GM23338 (cell line): ENCODE data around the gene ATP10B. TPM values are rescaled to one million over a fixed set of nuclear protein-coding genes. Genes with fewer than 3 reads are reported as not detected.

Experiments used
- ATAC-seq: fragments of 200-7000 bp; cut with Tn5 transposase; 3 replicates; pipeline ENCODE4 v1.9.1; 2020
- DNase-seq: peaks from one replicate; pipeline ENCODE4 v3.0.0-alpha.2; 2015; ENCODE audit warnings: low spot score
- H2AFZ ChIP-seq: fragments of 200-600 bp; sonication (generic); 2 replicates; pipeline ENCODE4 v1.8.0; 2016; ENCODE audit warnings: antibody characterized with exemption, mild to moderate bottlenecking, moderate library complexity
- H3F3A ChIP-seq: fragments of 200-600 bp; sonication (generic); replicated peaks from 2 replicates; pipeline ENCODE4 v1.8.0; 2017; ENCODE audit warnings: antibody characterized with exemption, mixed run types, low read depth
- H3K27ac ChIP-seq: fragments of 200-600 bp; sonication (generic); 2 replicates; pipeline ENCODE4 v1.6.1; 2016; ENCODE audit warnings: low read depth
- H3K27me3 ChIP-seq: fragments of 200-600 bp; sonication (generic); 2 replicates; pipeline ENCODE4 v1.8.0; 2016; ENCODE audit warnings: mild to moderate bottlenecking, mixed run types, moderate library complexity; ENCODE audit not compliant: insufficient read depth
- H3K36me3 ChIP-seq: fragments of 200-600 bp; sonication (generic); 2 replicates; pipeline ENCODE4 v1.8.0; 2016; ENCODE audit warnings: mild to moderate bottlenecking; ENCODE audit not compliant: insufficient read depth
- H3K4me1 ChIP-seq: fragments of 200-600 bp; sonication (generic); 2 replicates; pipeline ENCODE4 v1.8.0; 2016; ENCODE audit warnings: mild to moderate bottlenecking, moderate library complexity; ENCODE audit not compliant: insufficient read depth
- H3K4me2 ChIP-seq: fragments of 200-600 bp; sonication (generic); 2 replicates; pipeline ENCODE4 v1.7.1; 2017; ENCODE audit warnings: mixed run types
- H3K4me3 ChIP-seq: fragments of 200-600 bp; sonication (generic); 2 replicates; pipeline ENCODE4 v1.6.1; 2016; ENCODE audit warnings: mixed run types
- H3K79me2 ChIP-seq: fragments of 200-600 bp; sonication (generic); replicated peaks from 2 replicates; pipeline ENCODE4 v1.8.0; 2017; ENCODE audit warnings: mild to moderate bottlenecking; ENCODE audit not compliant: insufficient read depth
- H3K9me2 ChIP-seq: fragments of 200-600 bp; sonication (generic); 2 replicates; pipeline ENCODE4 v1.8.0; 2017; ENCODE audit not compliant: insufficient read depth
- H4K20me1 ChIP-seq: fragments of 200-600 bp; sonication (generic); replicated peaks from 2 replicates; pipeline ENCODE4 v1.8.0; 2017; ENCODE audit warnings: mild to moderate bottlenecking; ENCODE audit not compliant: insufficient read depth
- H3K27ac Mint-ChIP-seq: 2 replicates; pipeline ENCODE4 v1.8.0; 2020; ENCODE audit warnings: inconsistent platforms, mild to moderate bottlenecking, moderate library complexity, mixed read lengths
- H3K27me3 Mint-ChIP-seq: 3 replicates; pipeline ENCODE4 v1.8.0; 2022; ENCODE audit warnings: low read depth, mild to moderate bottlenecking, moderate library complexity, mixed read lengths, inconsistent platforms; ENCODE audit not compliant: insufficient read depth, poor library complexity
- H3K36me3 Mint-ChIP-seq: 3 replicates; pipeline ENCODE4 v1.8.0; 2021; ENCODE audit warnings: low read depth, mild to moderate bottlenecking, inconsistent platforms, moderate library complexity, mixed read lengths
- H3K4me1 Mint-ChIP-seq: 3 replicates; pipeline ENCODE4 v1.8.0; 2020; ENCODE audit warnings: mild to moderate bottlenecking, inconsistent platforms, mixed read lengths
- H3K4me3 Mint-ChIP-seq: 3 replicates; pipeline ENCODE4 v1.8.0; 2021; ENCODE audit warnings: moderate library complexity, mild to moderate bottlenecking, inconsistent platforms, mixed read lengths
- H3K9me3 Mint-ChIP-seq: 3 replicates; pipeline ENCODE4 v1.8.0; 2020; ENCODE audit warnings: moderate library complexity, mild to moderate bottlenecking, inconsistent platforms, mixed read lengths
- CREB1 ChIP-seq: fragments of 250-450 bp; sonication (Bioruptor Pico); IDR thresholded peaks from 2 replicates; pipeline ENCODE4 v1.5.0; 2020; ENCODE audit warnings: low read depth, mild to moderate bottlenecking, moderate library complexity
- EZH2 ChIP-seq: fragments of 200-600 bp; sonication (generic); IDR thresholded peaks from one replicate; pipeline ENCODE4 v1.8.0; 2017; ENCODE audit warnings: antibody characterized with exemption, mild to moderate bottlenecking, low read depth; ENCODE audit not compliant: unreplicated experiment
- EZH2phosphoT487 ChIP-seq: fragments of 200-600 bp; sonication (generic); IDR thresholded peaks from one replicate; pipeline ENCODE4 v1.8.1; 2018; ENCODE audit warnings: antibody characterized with exemption; ENCODE audit not compliant: unreplicated experiment
- JUNB ChIP-seq: IDR thresholded peaks from one replicate; pipeline ENCODE4 v1.6.1; 2016; ENCODE audit warnings: antibody characterized with exemption; ENCODE audit not compliant: unreplicated experiment
- NANOG ChIP-seq: IDR thresholded peaks from 2 replicates; pipeline ENCODE4 v1.6.1; 2016; ENCODE audit warnings: antibody characterized with exemption, borderline replicate concordance
- POLR2AphosphoS5 ChIP-seq: IDR thresholded peaks from 2 replicates; pipeline ENCODE4 v1.6.1; 2016; ENCODE audit warnings: antibody characterized with exemption, low read depth
- STAT1 ChIP-seq: IDR thresholded peaks from one replicate; pipeline ENCODE4 v1.6.1; 2016; ENCODE audit warnings: antibody characterized with exemption; ENCODE audit not compliant: unreplicated experiment
- ZNF114 ChIP-seq: fragments of 250-450 bp; sonication (Bioruptor Pico); IDR thresholded peaks from 2 replicates; pipeline ENCODE4 v1.5.0; 2020; ENCODE audit warnings: mild to moderate bottlenecking, moderate library complexity
- ZNF331 ChIP-seq: fragments of 250-450 bp; sonication (Bioruptor Pico); IDR thresholded peaks from 2 replicates; pipeline ENCODE4 v1.5.0; 2020; ENCODE audit warnings: low read depth, mild to moderate bottlenecking, moderate library complexity
- polyA plus RNA-seq: library from polyadenylated mRNA; unstranded; fragments of >200 nt; fragmentation: Nextera tagmentation; extraction: Ambion mirVana; gene quantifications from 2 replicates; pipeline ENCODE4 v1.2.1, GENCODE V29; 2016
- total RNA-seq: library from RNA; depleted of rRNA; stranded (reverse); fragments of >200 nt; shearing (Covaris generic); gene quantifications from 2 replicates; pipeline ENCODE4 v1.2.3, GENCODE V29; 2014
- TF ChIP-seq, protein P1 (sequence below): IDR thresholded peaks from 2 replicates; pipeline ENCODE4 v1.6.1; 2016; ENCODE audit warnings: antibody characterized with exemption
- TF ChIP-seq, protein P2 (sequence below): IDR thresholded peaks from one replicate; pipeline ENCODE4 v1.6.1; 2018; ENCODE audit warnings: antibody characterized with exemption; ENCODE audit not compliant: unreplicated experiment
- TF ChIP-seq, protein P3 (sequence below), 2 experiments: fragments of 200-600 bp in 1 of 2; sonication (generic) in 1 of 2; conservative IDR thresholded peaks; 2 replicates each; pipeline versions ENCODE4 v1.5.1 to v1.6.1; 2016 to 2017; ENCODE audit warnings: antibody characterized with exemption in 2 of 2, low read depth in 2 of 2, mild to moderate bottlenecking in 2 of 2, moderate library complexity in 1 of 2

The ATP10B gene
- total and polyA plus RNA-seq, 2 experiments from 2014 or later, result 0.11 to 0.14 TPM

DNA sequence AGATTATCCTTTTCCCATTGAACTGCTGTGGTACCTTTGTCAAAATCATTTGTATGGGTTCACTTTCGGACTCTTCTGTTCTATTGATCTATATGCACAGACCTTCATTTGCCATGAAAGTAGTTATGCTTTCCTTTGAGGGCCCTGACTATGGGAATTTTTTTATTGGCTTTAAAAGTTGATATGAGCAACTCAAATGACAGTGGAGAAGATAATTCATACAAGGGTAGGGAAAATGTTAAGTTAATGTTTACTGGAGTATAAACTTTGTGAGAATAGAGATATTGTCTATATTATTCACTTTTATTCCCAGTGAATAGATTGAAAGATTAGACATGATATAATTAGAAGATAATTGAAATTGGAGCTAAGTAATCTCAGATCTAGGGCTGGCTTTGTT, 94.8 kb downstream of the ATP10B start:
- ATAC-seq (no peak), DNase-seq (no peak)
- Histone ChIP-seq H4K20me1 (no peaks in the 10 kb centered on the region), H3K36me3 (no peaks in the 10 kb centered on the region), H3K4me3 (no peak overlapping the region), H3F3A (no peaks in the 10 kb centered on the region), H3K4me1 (peaks cover 12% of the 10 kb centered on the region), H3K27me3 (no peaks in the 10 kb centered on the region), H3K4me2 (no peak overlapping the region), H2AFZ (no peak overlapping the region), H3K79me2 (no peaks in the 10 kb centered on the region), H3K27ac (no peak overlapping the region), H3K9me2 (no peaks in the 10 kb centered on the region)
- H3K4me1 Mint-ChIP-seq, result peaks cover 5% of the 10 kb centered on the region; the same call in 2 of the 3 replicates
- peaks cover 5% of the 10 kb centered on the region; the same call in 1 of the 3 replicates for H3K9me3 Mint-ChIP-seq
- TF ChIP-seq JUNB (no peak), EZH2phosphoT487 (no peak), NANOG (no peak), EZH2 (no peak), STAT1 (no peak), POLR2AphosphoS5 (no peak), ZNF114 (no peak), ZNF331 (CRISPR knock-in tag) (no peak), CREB1 (CRISPR knock-in tag) (no peak)
- TF ChIP-seq, protein P1, sequence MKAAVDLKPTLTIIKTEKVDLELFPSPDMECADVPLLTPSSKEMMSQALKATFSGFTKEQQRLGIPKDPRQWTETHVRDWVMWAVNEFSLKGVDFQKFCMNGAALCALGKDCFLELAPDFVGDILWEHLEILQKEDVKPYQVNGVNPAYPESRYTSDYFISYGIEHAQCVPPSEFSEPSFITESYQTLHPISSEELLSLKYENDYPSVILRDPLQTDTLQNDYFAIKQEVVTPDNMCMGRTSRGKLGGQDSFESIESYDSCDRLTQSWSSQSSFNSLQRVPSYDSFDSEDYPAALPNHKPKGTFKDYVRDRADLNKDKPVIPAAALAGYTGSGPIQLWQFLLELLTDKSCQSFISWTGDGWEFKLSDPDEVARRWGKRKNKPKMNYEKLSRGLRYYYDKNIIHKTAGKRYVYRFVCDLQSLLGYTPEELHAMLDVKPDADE, result no peak
- TF ChIP-seq, protein P2, sequence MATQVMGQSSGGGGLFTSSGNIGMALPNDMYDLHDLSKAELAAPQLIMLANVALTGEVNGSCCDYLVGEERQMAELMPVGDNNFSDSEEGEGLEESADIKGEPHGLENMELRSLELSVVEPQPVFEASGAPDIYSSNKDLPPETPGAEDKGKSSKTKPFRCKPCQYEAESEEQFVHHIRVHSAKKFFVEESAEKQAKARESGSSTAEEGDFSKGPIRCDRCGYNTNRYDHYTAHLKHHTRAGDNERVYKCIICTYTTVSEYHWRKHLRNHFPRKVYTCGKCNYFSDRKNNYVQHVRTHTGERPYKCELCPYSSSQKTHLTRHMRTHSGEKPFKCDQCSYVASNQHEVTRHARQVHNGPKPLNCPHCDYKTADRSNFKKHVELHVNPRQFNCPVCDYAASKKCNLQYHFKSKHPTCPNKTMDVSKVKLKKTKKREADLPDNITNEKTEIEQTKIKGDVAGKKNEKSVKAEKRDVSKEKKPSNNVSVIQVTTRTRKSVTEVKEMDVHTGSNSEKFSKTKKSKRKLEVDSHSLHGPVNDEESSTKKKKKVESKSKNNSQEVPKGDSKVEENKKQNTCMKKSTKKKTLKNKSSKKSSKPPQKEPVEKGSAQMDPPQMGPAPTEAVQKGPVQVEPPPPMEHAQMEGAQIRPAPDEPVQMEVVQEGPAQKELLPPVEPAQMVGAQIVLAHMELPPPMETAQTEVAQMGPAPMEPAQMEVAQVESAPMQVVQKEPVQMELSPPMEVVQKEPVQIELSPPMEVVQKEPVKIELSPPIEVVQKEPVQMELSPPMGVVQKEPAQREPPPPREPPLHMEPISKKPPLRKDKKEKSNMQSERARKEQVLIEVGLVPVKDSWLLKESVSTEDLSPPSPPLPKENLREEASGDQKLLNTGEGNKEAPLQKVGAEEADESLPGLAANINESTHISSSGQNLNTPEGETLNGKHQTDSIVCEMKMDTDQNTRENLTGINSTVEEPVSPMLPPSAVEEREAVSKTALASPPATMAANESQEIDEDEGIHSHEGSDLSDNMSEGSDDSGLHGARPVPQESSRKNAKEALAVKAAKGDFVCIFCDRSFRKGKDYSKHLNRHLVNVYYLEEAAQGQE, result no peak
- TF ChIP-seq, protein P3, sequence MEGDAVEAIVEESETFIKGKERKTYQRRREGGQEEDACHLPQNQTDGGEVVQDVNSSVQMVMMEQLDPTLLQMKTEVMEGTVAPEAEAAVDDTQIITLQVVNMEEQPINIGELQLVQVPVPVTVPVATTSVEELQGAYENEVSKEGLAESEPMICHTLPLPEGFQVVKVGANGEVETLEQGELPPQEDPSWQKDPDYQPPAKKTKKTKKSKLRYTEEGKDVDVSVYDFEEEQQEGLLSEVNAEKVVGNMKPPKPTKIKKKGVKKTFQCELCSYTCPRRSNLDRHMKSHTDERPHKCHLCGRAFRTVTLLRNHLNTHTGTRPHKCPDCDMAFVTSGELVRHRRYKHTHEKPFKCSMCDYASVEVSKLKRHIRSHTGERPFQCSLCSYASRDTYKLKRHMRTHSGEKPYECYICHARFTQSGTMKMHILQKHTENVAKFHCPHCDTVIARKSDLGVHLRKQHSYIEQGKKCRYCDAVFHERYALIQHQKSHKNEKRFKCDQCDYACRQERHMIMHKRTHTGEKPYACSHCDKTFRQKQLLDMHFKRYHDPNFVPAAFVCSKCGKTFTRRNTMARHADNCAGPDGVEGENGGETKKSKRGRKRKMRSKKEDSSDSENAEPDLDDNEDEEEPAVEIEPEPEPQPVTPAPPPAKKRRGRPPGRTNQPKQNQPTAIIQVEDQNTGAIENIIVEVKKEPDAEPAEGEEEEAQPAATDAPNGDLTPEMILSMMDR (conservative IDR thresholded peaks at IDR 0.05; ENCODE audit: low read depth in 2 of 2), result no peak
- no peak overlapping the region for H3K27ac Mint-ChIP-seq
- no peaks in the 10 kb centered on the region for H3K36me3 Mint-ChIP-seq
- H3K27me3 Mint-ChIP-seq, result no peaks in the 10 kb centered on the region
- H3K4me3 Mint-ChIP-seq, result no peak overlapping the region
